A673 (cell line): ENCODE results near the gene CCDC27.

Experiments used
- CTCF ChIP-seq: fragments of 300-800, 200-600 bp; sonication (generic); conservative IDR thresholded peaks from 2 replicates; pipeline ENCODE4 v1.5.1; 2017; ENCODE audit warnings: low read depth, mild to moderate bottlenecking, antibody characterized with exemption, low read length, moderate library complexity, mixed read lengths
- EZH2 ChIP-seq: fragments of 200-600 bp; sonication (generic); IDR thresholded peaks from 2 replicates; pipeline ENCODE4 v1.6.1; 2017; ENCODE audit warnings: borderline replicate concordance, low read depth, mild to moderate bottlenecking, mixed read lengths, antibody characterized with exemption, low read length; ENCODE audit not compliant: poor library complexity, severe bottlenecking

GRCh38 chr1:3731583-3732433 lies 20.4 kb upstream of the CCDC27 start:
- no peak for TF ChIP-seq CTCF
- TF ChIP-seq EZH2 = no peak
